Uterus (tissue), 2 donors: ENCODE data around the gene PAM16.

ENCODE experiments used
- POLR2A ChIP-seq, 2 donors: fragments of 450-650 bp; IDR thresholded peaks; one replicate each; pipeline ENCODE4 v1.6.1; 2016; ENCODE audit warnings: antibody characterized with exemption in 2 of 2, mild to moderate bottlenecking in 1 of 2, moderate library complexity in 1 of 2
- TF ChIP-seq, protein P1 (sequence below), 4 experiments: fragments of 200-600 bp in 2 of 4; fragments of 450-650 bp in 2 of 4; sonication (generic) in 2 of 4; IDR thresholded peaks; one replicate each; pipeline ENCODE4 v1.5.1; 2016 to 2019; ENCODE audit warnings: antibody characterized with exemption in 4 of 4, mild to moderate bottlenecking in 2 of 4, moderate library complexity in 1 of 4

GRCh38 chr16:4381935-4382794, 31.0 kb upstream of the PAM16 start:
- TF ChIP-seq, protein P1, sequence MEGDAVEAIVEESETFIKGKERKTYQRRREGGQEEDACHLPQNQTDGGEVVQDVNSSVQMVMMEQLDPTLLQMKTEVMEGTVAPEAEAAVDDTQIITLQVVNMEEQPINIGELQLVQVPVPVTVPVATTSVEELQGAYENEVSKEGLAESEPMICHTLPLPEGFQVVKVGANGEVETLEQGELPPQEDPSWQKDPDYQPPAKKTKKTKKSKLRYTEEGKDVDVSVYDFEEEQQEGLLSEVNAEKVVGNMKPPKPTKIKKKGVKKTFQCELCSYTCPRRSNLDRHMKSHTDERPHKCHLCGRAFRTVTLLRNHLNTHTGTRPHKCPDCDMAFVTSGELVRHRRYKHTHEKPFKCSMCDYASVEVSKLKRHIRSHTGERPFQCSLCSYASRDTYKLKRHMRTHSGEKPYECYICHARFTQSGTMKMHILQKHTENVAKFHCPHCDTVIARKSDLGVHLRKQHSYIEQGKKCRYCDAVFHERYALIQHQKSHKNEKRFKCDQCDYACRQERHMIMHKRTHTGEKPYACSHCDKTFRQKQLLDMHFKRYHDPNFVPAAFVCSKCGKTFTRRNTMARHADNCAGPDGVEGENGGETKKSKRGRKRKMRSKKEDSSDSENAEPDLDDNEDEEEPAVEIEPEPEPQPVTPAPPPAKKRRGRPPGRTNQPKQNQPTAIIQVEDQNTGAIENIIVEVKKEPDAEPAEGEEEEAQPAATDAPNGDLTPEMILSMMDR (IDR thresholded peaks at IDR 0.05), result no peak
- TF ChIP-seq POLR2A (IDR thresholded peaks at IDR 0.05), result no peak
